Testis (tissue), 3 donors: ENCODE measurements around the gene COL2A1. TPM values are rescaled to one million over a fixed set of nuclear protein-coding genes. Genes with fewer than 3 reads are reported as not detected.

ENCODE experiments used
- DNase-seq: peaks from one replicate; pipeline ENCODE4 v3.0.0-alpha.2; 2019
- H3K27ac ChIP-seq, 2 donors: fragments of 200-600 bp; sonication (generic); one replicate each; pipeline ENCODE4 v1.5.1; 2019
- H3K27me3 ChIP-seq: fragments of 200-600 bp; sonication (generic); one replicate; pipeline ENCODE4 v1.5.1; 2019
- H3K36me3 ChIP-seq: fragments of 200-600 bp; sonication (generic); one replicate; pipeline ENCODE4 v1.5.1; 2017; ENCODE audit warnings: low read depth; ENCODE audit errors: missing control alignments
- H3K4me1 ChIP-seq: fragments of 200-600 bp; sonication (generic); one replicate; pipeline ENCODE4 v1.5.1; 2019
- H3K4me3 ChIP-seq, 2 donors: fragments of 200-600 bp; sonication (generic); one replicate each; pipeline ENCODE4 v1.5.1; 2017 to 2019
- H3K9me3 ChIP-seq: fragments of 200-600 bp; sonication (generic); one replicate; pipeline ENCODE4 v1.5.1; 2017
- POLR2A ChIP-seq: fragments of 450-650 bp; IDR thresholded peaks from one replicate; pipeline ENCODE4 v1.6.1; 2017; ENCODE audit warnings: antibody characterized with exemption, mild to moderate bottlenecking, moderate library complexity
- WGBS, 2 donors: methylation state at CpG; one replicate each; pipeline ENCODE4 v1.1.5; 2018; 5-methylcytosine and 5-hydroxymethylcytosine counted together
- intact Hi-C: fragments of 100-400 bp; cut with DNase I; formaldehyde crosslinking; loops from one replicate; pipeline ENCODE4 v1.15.1; 2023; ENCODE audit warnings: low total_unique reads
- polyA plus RNA-seq: library from polyadenylated mRNA; stranded (reverse); fragments of 350-450 nt; fragmentation: Illumina TruSeq; extraction: RNeasy Lipid Tissue Mini Kit (QIAGEN cat#74804); gene quantifications from one replicate; pipeline ENCODE4 v1.2.3, GENCODE V29; 2014; ENCODE audit warnings: low read depth, low replicate concordance; ENCODE audit not compliant: insufficient read depth
- total RNA-seq, 2 donors: library from RNA; depleted of rRNA; stranded (reverse); fragments of >200 nt; gene quantifications; one replicate each; pipeline ENCODE4 v1.2.3, GENCODE V29; 2016
- TF ChIP-seq, protein P1 (sequence below), 3 experiments: fragments of 450-650 bp in 2 of 3; fragments of 200-600 bp in 1 of 3; sonication (generic) in 1 of 3; IDR thresholded peaks; one replicate each; pipeline ENCODE4 v1.5.1; 2016 to 2019; ENCODE audit warnings: antibody characterized with exemption in 3 of 3, mild to moderate bottlenecking in 2 of 3, moderate library complexity in 1 of 3

Gene COL2A1
- total and polyA plus RNA-seq, 3 donors from 2014 or later = 1.8 to 8.0 (median 2.8) TPM

DNA sequence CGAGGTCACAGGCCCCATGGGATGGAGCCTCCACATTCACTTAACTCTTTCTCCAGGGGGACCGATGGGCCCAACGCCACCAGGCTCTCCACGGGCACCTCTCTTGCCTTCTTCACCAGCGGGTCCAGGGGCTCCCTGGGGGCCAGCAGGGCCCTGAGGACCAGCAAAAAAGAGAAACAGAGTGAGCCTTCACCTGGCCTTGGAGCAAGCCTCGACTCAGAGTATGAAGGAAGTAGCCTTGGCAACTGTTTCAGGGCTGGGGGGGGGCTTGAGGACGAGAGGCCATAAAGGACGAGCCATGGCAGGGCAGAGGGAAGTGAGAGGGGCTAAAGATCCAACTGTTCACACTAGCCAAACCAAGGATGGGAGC lies 18.0 kb downstream of the COL2A1 start:
- intact Hi-C loops = no loop called here
- no peaks in the 10 kb centered on the region for H3K36me3 ChIP-seq
- H3K27me3 ChIP-seq = no peaks in the 10 kb centered on the region
- WGBS, 2 donors = 85 to 90% methylated on average over 7 to 8 of the region's 8 CpGs
- TF ChIP-seq, protein P1, sequence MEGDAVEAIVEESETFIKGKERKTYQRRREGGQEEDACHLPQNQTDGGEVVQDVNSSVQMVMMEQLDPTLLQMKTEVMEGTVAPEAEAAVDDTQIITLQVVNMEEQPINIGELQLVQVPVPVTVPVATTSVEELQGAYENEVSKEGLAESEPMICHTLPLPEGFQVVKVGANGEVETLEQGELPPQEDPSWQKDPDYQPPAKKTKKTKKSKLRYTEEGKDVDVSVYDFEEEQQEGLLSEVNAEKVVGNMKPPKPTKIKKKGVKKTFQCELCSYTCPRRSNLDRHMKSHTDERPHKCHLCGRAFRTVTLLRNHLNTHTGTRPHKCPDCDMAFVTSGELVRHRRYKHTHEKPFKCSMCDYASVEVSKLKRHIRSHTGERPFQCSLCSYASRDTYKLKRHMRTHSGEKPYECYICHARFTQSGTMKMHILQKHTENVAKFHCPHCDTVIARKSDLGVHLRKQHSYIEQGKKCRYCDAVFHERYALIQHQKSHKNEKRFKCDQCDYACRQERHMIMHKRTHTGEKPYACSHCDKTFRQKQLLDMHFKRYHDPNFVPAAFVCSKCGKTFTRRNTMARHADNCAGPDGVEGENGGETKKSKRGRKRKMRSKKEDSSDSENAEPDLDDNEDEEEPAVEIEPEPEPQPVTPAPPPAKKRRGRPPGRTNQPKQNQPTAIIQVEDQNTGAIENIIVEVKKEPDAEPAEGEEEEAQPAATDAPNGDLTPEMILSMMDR (IDR thresholded peaks at IDR 0.05) = no peak
- no peak for TF ChIP-seq POLR2A
- H3K4me3 ChIP-seq = no peak overlapping the region
- H3K9me3 ChIP-seq = no peaks in the 10 kb centered on the region
- no peak overlapping the region for H3K27ac ChIP-seq
- H3K4me1 ChIP-seq = peaks cover 5% of the 10 kb centered on the region
- no peak for DNase-seq

DNA sequence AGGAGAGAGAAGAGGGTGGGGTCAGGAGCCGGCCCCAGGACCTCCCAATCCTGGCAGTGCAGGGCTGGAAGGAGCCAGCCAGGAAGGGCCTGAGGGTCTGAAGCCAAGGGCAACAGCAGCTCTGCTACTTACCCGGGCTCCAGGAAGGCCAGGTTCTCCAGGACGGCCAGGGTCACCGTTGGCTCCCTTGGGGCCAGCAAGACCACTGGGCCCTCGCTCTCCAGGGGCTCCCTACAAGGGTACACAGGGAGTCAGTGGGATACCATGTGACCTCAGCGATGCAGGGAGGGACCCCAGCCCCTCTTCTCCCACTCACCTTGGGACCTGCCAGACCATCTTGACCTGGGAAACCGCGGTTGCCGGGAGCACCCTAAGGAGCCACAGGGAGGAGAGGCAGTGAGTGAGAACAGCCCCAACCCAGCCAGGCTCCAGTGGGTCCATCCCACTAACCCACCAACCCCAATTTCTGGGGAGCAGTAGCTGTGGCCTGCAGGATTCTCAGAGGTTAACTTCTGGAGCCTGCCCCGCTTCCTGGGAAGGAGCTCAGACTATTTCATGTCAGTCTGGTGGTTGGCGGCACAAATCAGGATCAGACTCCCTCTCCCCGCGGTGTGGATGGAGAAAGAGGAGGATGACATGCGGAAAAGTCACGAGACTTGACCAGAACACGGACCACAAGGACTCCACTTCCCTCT lies 18.5 kb downstream of the COL2A1 start:
- DNase-seq = no peak
- intact Hi-C loops = no loop called here
- WGBS, 2 donors = 92 to 97% methylated on average over 15 to 16 of the region's 16 CpGs
- no peaks in the 10 kb centered on the region for H3K27me3 ChIP-seq
- H3K4me1 ChIP-seq = peaks cover 5% of the 10 kb centered on the region
- H3K4me3 ChIP-seq = no peak overlapping the region
- H3K9me3 ChIP-seq = no peaks in the 10 kb centered on the region
- no peak for TF ChIP-seq POLR2A
- TF ChIP-seq, protein P1 (IDR thresholded peaks at IDR 0.05) = no peak
- no peak overlapping the region for H3K27ac ChIP-seq
- H3K36me3 ChIP-seq = no peaks in the 10 kb centered on the region

- WGBS, 2 donors = 87 to 91% methylated on average over 4 to 8 of the region's 8 CpGs
- Histone ChIP-seq H3K4me3 (no peak overlapping the region), H3K27me3 (no peaks in the 10 kb centered on the region), H3K27ac (no peak overlapping the region), H3K4me1 (peaks cover 5% of the 10 kb centered on the region), H3K36me3 (no peaks in the 10 kb centered on the region), H3K9me3 (no peaks in the 10 kb centered on the region)
- intact Hi-C loops = no loop called here
- DNase-seq = no peak
- TF ChIP-seq POLR2A = no peak
- TF ChIP-seq, protein P1 (IDR thresholded peaks at IDR 0.05) = no peak
Observed at GRCh38 chr12:47984331-47984801, 19.9 kb downstream of the COL2A1 start.

GRCh38 chr12:47983541-47984115 lies 20.6 kb downstream of the COL2A1 start:
- no peak for TF ChIP-seq POLR2A
- TF ChIP-seq, protein P1 (IDR thresholded peaks at IDR 0.05) = no peak
- DNase-seq = no peak
- H3K36me3 ChIP-seq = no peaks in the 10 kb centered on the region
- no peak overlapping the region for H3K27ac ChIP-seq
- H3K27me3 ChIP-seq = no peaks in the 10 kb centered on the region
- intact Hi-C loops = no loop called here
- no peaks in the 10 kb centered on the region for H3K9me3 ChIP-seq
- 97 to 98% methylated on average over 5 of the region's 5 CpGs for WGBS, 2 donors
- no peak overlapping the region for H3K4me3 ChIP-seq
- H3K4me1 ChIP-seq = peaks cover 5% of the 10 kb centered on the region

DNA sequence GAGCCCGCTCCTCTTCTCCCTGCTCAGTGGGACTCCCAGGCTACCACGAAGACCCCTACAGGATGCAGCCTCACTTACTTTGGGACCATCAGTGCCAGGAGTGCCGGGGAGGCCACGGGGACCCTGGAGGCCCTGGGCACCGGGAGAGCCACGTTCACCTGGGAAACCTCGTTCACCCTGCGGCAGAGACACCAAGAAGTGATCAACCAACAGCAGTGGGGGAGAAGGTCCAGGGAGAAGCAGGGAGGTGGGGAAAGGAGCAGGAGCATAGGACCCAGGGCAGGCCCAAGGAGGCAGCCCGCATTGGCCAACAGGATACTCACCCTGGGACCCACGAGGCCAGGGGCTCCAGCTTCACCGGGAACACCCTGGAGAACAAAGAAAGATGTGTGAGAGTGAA lies 21.5 kb downstream of the COL2A1 start:
- TF ChIP-seq POLR2A = no peak
- TF ChIP-seq, protein P1 (IDR thresholded peaks at IDR 0.05) = no peak
- DNase-seq = no peak
- intact Hi-C loops = no loop called here
- WGBS, 2 donors = 90 to 92% methylated on average over 9 to 11 of the region's 11 CpGs
- Histone ChIP-seq H3K4me1 (no peaks in the 10 kb centered on the region), H3K9me3 (no peaks in the 10 kb centered on the region), H3K27ac (no peak overlapping the region), H3K27me3 (no peaks in the 10 kb centered on the region), H3K4me3 (no peak overlapping the region), H3K36me3 (no peaks in the 10 kb centered on the region)
